B cell (primary cell): Measurements from ENCODE around the gene C20orf204. TPM values are rescaled to one million over a fixed set of nuclear protein-coding genes. Genes with fewer than 3 reads are reported as not detected.

Source experiments
- ATAC-seq: fragments of 200-7000 bp; cut with Tn5 transposase; one replicate; pipeline ENCODE4 v1.10.0; 2021; ENCODE audit warnings: low read depth, mild to moderate bottlenecking, moderate number of reproducible peaks, moderate library complexity
- CTCF ChIA-PET: fragments of 350-600 bp; sonication (Branson Sonifier 250); formaldehyde crosslinking; loops from one replicate; lab custom pipeline; 2021; ENCODE audit warnings: antibody characterized with exemption, inconsistent platforms; lab: Charles Lee
- POLR2A ChIA-PET: fragments of 350-600 bp; sonication (Branson Sonifier 250); formaldehyde crosslinking; loops from one replicate; lab custom pipeline; 2021; ENCODE audit warnings: antibody characterized with exemption; lab: Charles Lee
- DNase-seq: peaks from one replicate; pipeline ENCODE4 v3.0.0; 2013
- H2AFZ ChIP-seq: 2 replicates; pipeline ENCODE4 v1.6.1; 2012; ENCODE audit warnings: mild to moderate bottlenecking, low read depth, low read length; ENCODE audit not compliant: insufficient read depth, poor library complexity, severe bottlenecking
- H3K27ac ChIP-seq, 2 donors: 1 replicate in 1 of 2; 2 replicates in 1 of 2; pipeline ENCODE4 v1.5.1; 2012 to 2013; ENCODE audit warnings: low read length in 2 of 2, mild to moderate bottlenecking in 2 of 2, moderate library complexity in 1 of 2
- H3K27me3 ChIP-seq, 4 experiments: fragments of 200-600 bp in 1 of 4; sonication (generic) in 1 of 4; replicated peaks in 1 of 4; 1 replicate in 2 of 4; 2 replicates in 2 of 4; pipeline versions ENCODE4 v1.6.1 to v1.7.0; 2013 to 2016; ENCODE audit warnings: low read length in 3 of 4, mild to moderate bottlenecking in 2 of 4, mixed read lengths in 1 of 4, moderate library complexity in 1 of 4; ENCODE audit not compliant: insufficient read depth in 4 of 4, control insufficient read depth in 3 of 4; ENCODE audit errors: control extremely low read depth in 1 of 4
- H3K36me3 ChIP-seq, 2 experiments: replicated peaks in 1 of 2; 1 replicate in 1 of 2; 2 replicates in 1 of 2; pipeline versions ENCODE4 v1.6.1 to v1.7.1; 2013; ENCODE audit warnings: low read length in 1 of 2; ENCODE audit not compliant: insufficient read depth in 2 of 2, control insufficient read depth in 1 of 2; ENCODE audit errors: control extremely low read depth in 1 of 2, extremely low read depth in 1 of 2
- H3K4me1 ChIP-seq, 2 donors: fragments of 200-600 bp in 1 of 2; sonication (generic) in 1 of 2; 1 replicate in 1 of 2; 2 replicates in 1 of 2; pipeline versions ENCODE4 v1.5.1 to v1.6.1; 2013 to 2017; ENCODE audit warnings: low read length in 2 of 2; ENCODE audit not compliant: control insufficient read depth in 2 of 2, insufficient read depth in 2 of 2
- H3K4me2 ChIP-seq: replicated peaks from 2 replicates; pipeline ENCODE3; 2012; ENCODE audit warnings: mild to moderate bottlenecking, low read depth, low read length; ENCODE audit not compliant: poor library complexity, severe bottlenecking
- H3K4me3 ChIP-seq, 5 experiments: fragments of 200-600 bp in 1 of 5; sonication (generic) in 1 of 5; 1 replicate in 3 of 5; 2 replicates in 2 of 5; pipeline versions ENCODE4 v1.5.1 to v1.7.0; 2011 to 2016; ENCODE audit warnings: low read length in 4 of 5, mild to moderate bottlenecking in 4 of 5, low read depth in 2 of 5, control low read depth in 1 of 5, moderate library complexity in 1 of 5; ENCODE audit not compliant: insufficient read depth in 1 of 5; ENCODE audit errors: control extremely low read depth in 1 of 5, extremely low read depth in 1 of 5
- H3K79me2 ChIP-seq: fragments of 200-600 bp; sonication (generic); one replicate; pipeline ENCODE4 v1.6.0; 2016; ENCODE audit warnings: low read length; ENCODE audit not compliant: control insufficient read depth, insufficient read depth
- H3K9ac ChIP-seq: fragments of 200-600 bp; sonication (generic); 2 replicates; pipeline ENCODE4 v1.6.1; 2017; ENCODE audit warnings: mild to moderate bottlenecking, low read length, moderate library complexity
- H3K9me3 ChIP-seq, 3 donors: one replicate each; pipeline versions ENCODE4 v1.6.1 to v1.7.1; 2013; ENCODE audit warnings: low read length in 2 of 3; ENCODE audit not compliant: control insufficient read depth in 2 of 3, insufficient read depth in 1 of 3; ENCODE audit errors: control extremely low read depth in 1 of 3
- H4K20me1 ChIP-seq: 2 replicates; pipeline ENCODE4 v1.6.0; 2012; ENCODE audit warnings: mild to moderate bottlenecking, low read length; ENCODE audit not compliant: insufficient read depth, control insufficient read depth, poor library complexity, severe bottlenecking
- H3K27ac Mint-ChIP-seq: one replicate; pipeline ENCODE4 v1.8.0; 2021; ENCODE audit warnings: mixed read lengths
- H3K27me3 Mint-ChIP-seq: one replicate; pipeline ENCODE4 v1.8.0; 2021; ENCODE audit warnings: mixed read lengths
- H3K4me1 Mint-ChIP-seq: one replicate; pipeline ENCODE4 v1.8.0; 2021; ENCODE audit warnings: mixed read lengths
- H3K4me3 Mint-ChIP-seq: one replicate; pipeline ENCODE4 v1.8.0; 2021; ENCODE audit warnings: mixed read lengths
- H3K9me3 Mint-ChIP-seq: one replicate; pipeline ENCODE4 v1.8.0; 2022; ENCODE audit warnings: mixed read lengths; ENCODE audit not compliant: insufficient read depth
- EZH2 ChIP-seq: IDR thresholded peaks from 2 replicates; pipeline ENCODE4 v1.6.1; 2012; ENCODE audit warnings: borderline replicate concordance, low read depth, mild to moderate bottlenecking, moderate library complexity, low read length; ENCODE audit not compliant: insufficient read depth, poor library complexity, severe bottlenecking
- WGBS: methylation state at CpG from one replicate; pipeline ENCODE4 v1.1.5; 2013; ENCODE audit warnings: missing lambda C conversion rate; ENCODE audit not compliant: insufficient coverage; 5-methylcytosine and 5-hydroxymethylcytosine counted together
- intact Hi-C: fragments of 100-400 bp; cut with micrococcal nuclease; formaldehyde crosslinking; loops from one replicate; pipeline ENCODE4 v1.10.0; 2022
- polyA plus RNA-seq: library from polyadenylated mRNA; depleted of rRNA; stranded (reverse); fragments of >200 nt; gene quantifications from 2 replicates; pipeline ENCODE4 v1.2.3, GENCODE V29; 2012
- total RNA-seq, 2 donors: library from RNA; stranded (reverse); fragments of 120-200 nt in 1 of 2; gene quantifications; 1 replicate in 1 of 2; 2 replicates in 1 of 2; pipeline versions ENCODE4 v1.2.3 to v1.2.4, GENCODE V29; 2013 to 2022
- TF ChIP-seq, protein P1 (sequence below): fragments of 200-600 bp; IDR thresholded peaks from one replicate; pipeline ENCODE4 v1.8.0; 2022; ENCODE audit warnings: antibody characterized with exemption, mild to moderate bottlenecking

C20orf204 gene
- total and polyA plus RNA-seq, 2 donors (not counting 1 experiment from before 2014, with no cell fraction given) = 0.24 to 2.5 TPM

DNA sequence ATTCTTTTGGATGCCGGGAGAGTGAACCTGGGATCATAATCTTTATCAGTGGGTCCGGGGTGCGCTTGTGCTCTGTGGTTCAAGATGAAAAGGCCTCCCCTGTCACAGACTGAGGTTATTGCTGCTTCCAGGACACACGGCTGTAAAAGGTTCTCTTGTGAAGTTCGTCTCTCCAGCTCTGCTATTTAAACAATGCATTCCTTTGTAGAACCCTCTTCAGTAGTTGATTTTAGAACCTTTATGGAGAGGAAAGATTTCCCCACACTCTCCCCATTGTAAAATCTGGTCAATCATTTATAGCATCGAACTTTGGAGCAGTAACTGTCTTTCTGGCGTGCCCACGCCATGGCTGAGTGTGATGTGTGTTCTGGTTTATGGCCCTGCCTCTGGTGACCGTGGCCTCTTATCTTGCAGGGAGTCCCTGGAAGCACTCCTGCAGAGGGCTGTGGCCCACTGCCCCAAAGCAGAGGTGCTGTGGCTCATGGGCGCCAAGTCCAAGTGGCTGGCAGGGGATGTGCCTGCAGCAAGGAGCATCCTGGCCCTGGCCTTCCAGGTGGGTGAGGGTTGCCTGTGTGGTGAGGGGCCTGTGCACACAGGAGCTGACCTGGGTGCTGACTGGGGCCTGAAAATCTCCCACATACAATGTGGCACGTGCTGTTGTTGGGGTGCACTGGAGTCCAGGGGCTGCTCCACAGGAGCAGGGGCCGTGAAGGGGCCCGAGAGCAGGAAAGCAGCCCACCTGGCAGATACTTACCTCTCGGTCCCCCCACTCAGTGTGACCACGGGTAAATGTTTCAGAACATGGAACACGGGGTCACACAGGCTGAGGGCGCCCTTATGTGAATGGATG, 11.6 kb upstream of the C20orf204 start:
- H3K4me3 Mint-ChIP-seq = no peak overlapping the region
- Histone ChIP-seq H2AFZ (no peak overlapping the region), H4K20me1 (peaks cover 62% of the 10 kb centered on the region), H3K27ac (no peak overlapping the region), H3K4me3 (no peak overlapping the region), H3K36me3 (peaks cover 3 to 84% of the 10 kb centered on the region in 2 experiments), H3K9me3 (no peaks in the 10 kb centered on the region), H3K4me1 (no peaks in the 10 kb centered on the region), H3K27me3 (no peaks in the 10 kb centered on the region), H3K9ac (no peak overlapping the region), H3K79me2 (peaks cover 31% of the 10 kb centered on the region), H3K4me2 (no peak overlapping the region)
- 97% methylated on average over 11 of the region's 17 CpGs for WGBS
- no peaks in the 10 kb centered on the region for H3K9me3 Mint-ChIP-seq
- CTCF ChIA-PET = interaction anchor here (0.7 to 0.8 kb wide), 2 partner anchors 206 to 322 kb away, joined by 3 read pairs; no protein-coding TSS in a partner anchor
- ATAC-seq (no peak), DNase-seq (no peak)
- TF ChIP-seq, protein P1, sequence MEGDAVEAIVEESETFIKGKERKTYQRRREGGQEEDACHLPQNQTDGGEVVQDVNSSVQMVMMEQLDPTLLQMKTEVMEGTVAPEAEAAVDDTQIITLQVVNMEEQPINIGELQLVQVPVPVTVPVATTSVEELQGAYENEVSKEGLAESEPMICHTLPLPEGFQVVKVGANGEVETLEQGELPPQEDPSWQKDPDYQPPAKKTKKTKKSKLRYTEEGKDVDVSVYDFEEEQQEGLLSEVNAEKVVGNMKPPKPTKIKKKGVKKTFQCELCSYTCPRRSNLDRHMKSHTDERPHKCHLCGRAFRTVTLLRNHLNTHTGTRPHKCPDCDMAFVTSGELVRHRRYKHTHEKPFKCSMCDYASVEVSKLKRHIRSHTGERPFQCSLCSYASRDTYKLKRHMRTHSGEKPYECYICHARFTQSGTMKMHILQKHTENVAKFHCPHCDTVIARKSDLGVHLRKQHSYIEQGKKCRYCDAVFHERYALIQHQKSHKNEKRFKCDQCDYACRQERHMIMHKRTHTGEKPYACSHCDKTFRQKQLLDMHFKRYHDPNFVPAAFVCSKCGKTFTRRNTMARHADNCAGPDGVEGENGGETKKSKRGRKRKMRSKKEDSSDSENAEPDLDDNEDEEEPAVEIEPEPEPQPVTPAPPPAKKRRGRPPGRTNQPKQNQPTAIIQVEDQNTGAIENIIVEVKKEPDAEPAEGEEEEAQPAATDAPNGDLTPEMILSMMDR = no peak
- TF ChIP-seq EZH2 = no peak
- POLR2A ChIA-PET = no interaction called here
- intact Hi-C loops = no loop called here
- no peak overlapping the region for H3K27ac Mint-ChIP-seq
- no peaks in the 10 kb centered on the region for H3K27me3 Mint-ChIP-seq
- H3K4me1 Mint-ChIP-seq = no peaks in the 10 kb centered on the region
